Skin epidermis (tissue), 12 donors: ENCODE data around the gene CLDN10.

ENCODE experiments used
- H3K27ac ChIP-seq, 21 experiments: fragments of 200-600 bp; sonication (generic) in 11 of 21; one replicate each; pipeline ENCODE4 v1.5.0; 2020; ENCODE audit warnings: mild to moderate bottlenecking in 3 of 21, inconsistent platforms in 2 of 21, moderate library complexity in 2 of 21
- H3K4me3 ChIP-seq, 7 experiments: fragments of 200-600 bp; sonication (generic) in 2 of 7; one replicate each; pipeline ENCODE4 v1.5.0; 2020; ENCODE audit warnings: inconsistent platforms in 2 of 7, mild to moderate bottlenecking in 2 of 7, moderate library complexity in 1 of 7

CLDN10 gene

GRCh38 chr13:95628488-95628887 is 76.0 kb downstream of the CLDN10 start:
- Histone ChIP-seq H3K27ac (no peak overlapping the region), H3K4me3 (no peak overlapping the region)

GRCh38 chr13:95629071-95629470 is 76.6 kb downstream of the CLDN10 start:
- Histone ChIP-seq H3K27ac (no peak overlapping the region), H3K4me3 (no peak overlapping the region)
